Hindlimb muscle (tissue), 1 donor: ENCODE data around the gene TADA2A. TPM values are rescaled to one million over a fixed set of nuclear protein-coding genes. Genes with fewer than 3 reads are reported as not detected.
A peak's percentile ranks its signal among the peaks of the same experiment; 100 is the strongest.
"Not testable (repeated sequence)": the region's sequence is repeated elsewhere in the genome, so short reads cannot be mapped to it uniquely, and the experiment has no call there.

ENCODE experiments used
- DNase-seq: peaks from one replicate; pipeline ENCODE4 v3.0.0-alpha.2; 2013
- polyA plus RNA-seq: library from polyadenylated mRNA; unstranded; fragments of 120-200 nt; gene quantifications from one replicate; pipeline ENCODE4 v1.2.1, GENCODE V29; 2013; ENCODE audit not compliant: insufficient read length

TADA2A gene
- polyA plus RNA-seq, 1 donor: 22.7 TPM

GRCh38 chr17:37494401-37494831, 87.7 kb downstream of the TADA2A start:
- no peak for DNase-seq

- DNase-seq: no peak
These were observed 88.3 kb downstream of the TADA2A start for GRCh38 chr17:37494971-37495370.

GRCh38 chr17:37500378-37500777, 93.7 kb downstream of the TADA2A start:
- DNase-seq: no peak

GRCh38 chr17:37502009-37502936, 95.6 kb downstream of the TADA2A start:
- DNase-seq: no peak

GRCh38 chr17:37503148-37503547, 96.5 kb downstream of the TADA2A start:
- DNase-seq: no peak

GRCh38 chr17:37505333-37505732, 98.6 kb downstream of the TADA2A start:
- no peak for DNase-seq

- DNase-seq: no peak
These were observed 100.0 kb downstream of the TADA2A start for GRCh38 chr17:37506678-37507077.

GRCh38 chr17:37507111-37507510, 100.4 kb downstream of the TADA2A start:
- no peak for DNase-seq

GRCh38 chr17:37510056-37510455, 103.4 kb downstream of the TADA2A start:
- DNase-seq: no peak

- not testable (repeated sequence) for DNase-seq
These were observed 105.0 kb downstream of the TADA2A start for GRCh38 chr17:37511642-37512041.

- DNase-seq: no peak
These were observed 105.9 kb downstream of the TADA2A start for GRCh38 chr17:37512442-37513068.

- no peak for DNase-seq
These were observed 107.0 kb downstream of the TADA2A start for GRCh38 chr17:37513711-37514110.

GRCh38 chr17:37516127-37516571, 109.5 kb downstream of the TADA2A start:
- DNase-seq: no peak

- no peak for DNase-seq
These were observed 111.2 kb downstream of the TADA2A start for GRCh38 chr17:37517881-37518280.

- DNase-seq: no peak
These were observed 112.1 kb downstream of the TADA2A start for GRCh38 chr17:37518826-37519225.

GRCh38 chr17:37519251-37519985, 112.7 kb downstream of the TADA2A start:
- DNase-seq: no peak

- no peak for DNase-seq
These were observed 113.5 kb downstream of the TADA2A start for GRCh38 chr17:37520174-37520573.

GRCh38 chr17:37521821-37522220, 115.1 kb downstream of the TADA2A start:
- DNase-seq: no peak

GRCh38 chr17:37523715-37524219, 117.1 kb downstream of the TADA2A start:
- DNase-seq: no peak

GRCh38 chr17:37527249-37527851, 120.7 kb downstream of the TADA2A start:
- peak; percentile 40 for DNase-seq
